Endothelial cell of umbilical vein (primary cell): Measurements from ENCODE around the gene PLXNB2. TPM values are rescaled to one million over a fixed set of nuclear protein-coding genes. Genes with fewer than 3 reads are reported as not detected.

Experiments used
- BruUV-seq: library from RNA; stranded (reverse); fragments of 400-500 nt; replicated peaks from 2 replicates; lab custom pipeline; 2021; lab: Mats Ljungman, UMichigan
- CTCF ChIA-PET: fragments of 300-600, 350-600 bp; sonication (Branson Sonifier 250); formaldehyde crosslinking; loops from one replicate; lab custom pipeline; 2021; ENCODE audit warnings: antibody characterized with exemption, inconsistent platforms; lab: Charles Lee
- POLR2A ChIA-PET: fragments of 300-600, 350-600 bp; sonication (Branson Sonifier 250); formaldehyde crosslinking; loops from one replicate; lab custom pipeline; 2021; ENCODE audit warnings: antibody characterized with exemption, inconsistent platforms; lab: Charles Lee
- DNase-seq: peaks from one replicate; pipeline ENCODE4 v3.0.0-alpha.2; 2011; ENCODE audit warnings: low read depth, low spot score
- FAIRE-seq: peaks from 2 replicates; lab custom pipeline; 2011; peaks lifted over from hg19 to GRCh38; lab: Jason Lieb, UNC
- H2AFZ ChIP-seq: 2 replicates; pipeline ENCODE4 v1.6.0; 2012; ENCODE audit warnings: low read depth, low read length, control low read depth, inconsistent platforms
- H3K27ac ChIP-seq: 2 replicates; pipeline ENCODE4 v1.5.1; 2011; ENCODE audit warnings: low read depth, mild to moderate bottlenecking, control low read depth, low read length, moderate library complexity; ENCODE audit not compliant: insufficient read depth
- H3K27me3 ChIP-seq, 2 experiments: 2 replicates each; pipeline versions ENCODE4 v1.6.0 to v1.6.1; 2011; ENCODE audit warnings: low read length in 2 of 2, mixed read lengths in 1 of 2; ENCODE audit not compliant: control insufficient read depth in 2 of 2, insufficient read depth in 2 of 2
- H3K36me3 ChIP-seq, 2 experiments: 2 replicates in 1 of 2; 3 replicates in 1 of 2; pipeline ENCODE4 v1.5.1; 2011; ENCODE audit warnings: low read length in 2 of 2, mild to moderate bottlenecking in 1 of 2, moderate library complexity in 1 of 2; ENCODE audit not compliant: control insufficient read depth in 2 of 2, insufficient read depth in 2 of 2; ENCODE audit errors: extremely low read depth in 1 of 2
- H3K4me1 ChIP-seq: 3 replicates; pipeline ENCODE4 v1.5.1; 2011; ENCODE audit warnings: mild to moderate bottlenecking, low read length; ENCODE audit not compliant: control insufficient read depth, insufficient read depth; ENCODE audit errors: extremely low read depth
- H3K4me2 ChIP-seq: 2 replicates; pipeline ENCODE4 v1.6.1; 2011; ENCODE audit warnings: low read length, control low read depth, mixed read lengths; ENCODE audit not compliant: insufficient read depth
- H3K4me3 ChIP-seq, 3 experiments: fragments of 200-600 bp in 1 of 3; sonication (generic), shearing (Covaris generic) in 1 of 3; replicated peaks in 1 of 3; 2 replicates each; pipeline ENCODE4 v1.5.1; 2011 to 2016; ENCODE audit warnings: control low read depth in 3 of 3, low read length in 3 of 3, mild to moderate bottlenecking in 2 of 3, inconsistent platforms in 1 of 3, low read depth in 1 of 3, moderate library complexity in 1 of 3; ENCODE audit not compliant: insufficient read depth in 1 of 3
- H3K79me2 ChIP-seq: 2 replicates; pipeline ENCODE4 v1.6.0; 2012; ENCODE audit warnings: low read length, inconsistent platforms; ENCODE audit not compliant: control insufficient read depth, insufficient read depth
- H3K9ac ChIP-seq: replicated peaks from 2 replicates; pipeline ENCODE3; 2011; ENCODE audit warnings: low read length, control low read depth; ENCODE audit not compliant: insufficient read depth; ENCODE audit errors: extremely low read depth
- H3K9me1 ChIP-seq: replicated peaks from 3 replicates; pipeline ENCODE4 v1.6.0; 2011; ENCODE audit warnings: mild to moderate bottlenecking, low read length; ENCODE audit not compliant: control insufficient read depth, insufficient read depth; ENCODE audit errors: extremely low read depth
- H3K9me3 ChIP-seq: replicated peaks from 2 replicates; pipeline ENCODE4 v1.5.1; 2012; ENCODE audit warnings: low read length, inconsistent platforms; ENCODE audit not compliant: control insufficient read depth, insufficient read depth
- H4K20me1 ChIP-seq: replicated peaks from 2 replicates; pipeline ENCODE3; 2011; ENCODE audit warnings: mild to moderate bottlenecking, low read length; ENCODE audit not compliant: control insufficient read depth, insufficient read depth; ENCODE audit errors: extremely low read depth
- EZH2 ChIP-seq: IDR thresholded peaks from 2 replicates; pipeline ENCODE4 v1.6.1; 2012; ENCODE audit warnings: borderline replicate concordance, low read depth, mild to moderate bottlenecking, moderate library complexity, low read length, inconsistent platforms; ENCODE audit not compliant: severe bottlenecking
- FOS ChIP-seq: IDR thresholded peaks from 2 replicates; pipeline ENCODE4 v1.6.1; 2011; ENCODE audit warnings: mild to moderate bottlenecking, low read length, moderate library complexity, borderline replicate concordance; ENCODE audit not compliant: insufficient read depth
- GATA2 ChIP-seq: IDR thresholded peaks from 2 replicates; pipeline ENCODE4 v1.7.0; 2011; ENCODE audit warnings: low read depth, mild to moderate bottlenecking, moderate library complexity, mixed read lengths, low read length; ENCODE audit not compliant: insufficient read length, insufficient read depth
- JUN ChIP-seq: IDR thresholded peaks from 2 replicates; pipeline ENCODE4 v1.6.1; 2011; ENCODE audit warnings: borderline replicate concordance, low read depth; ENCODE audit not compliant: insufficient read length, insufficient read depth
- MAX ChIP-seq: IDR thresholded peaks from 2 replicates; pipeline ENCODE4 v1.6.1; 2011; ENCODE audit not compliant: insufficient read depth, insufficient read length
- MYC ChIP-seq: IDR thresholded peaks from one replicate; pipeline ENCODE4 v1.6.1; 2011; ENCODE audit warnings: mild to moderate bottlenecking, low read depth, low read length
- POLR2A ChIP-seq: IDR thresholded peaks from 2 replicates; pipeline ENCODE4 v1.6.1; 2012; ENCODE audit warnings: low read depth, mild to moderate bottlenecking, control low read depth, low read length
- POLR2AphosphoS5 ChIP-seq: IDR thresholded peaks from 2 replicates; pipeline ENCODE4 v1.6.1; 2012; ENCODE audit warnings: low read depth, mild to moderate bottlenecking, control low read depth, low read length, moderate library complexity; ENCODE audit not compliant: insufficient read depth
- dilution Hi-C: fragments of 300-500 bp; cut with MboI; formaldehyde crosslinking; loops from one replicate; pipeline ENCODE4 v1.15.0; 2019; ENCODE audit warnings: low sequenced_read_pairs; ENCODE audit not compliant: extremely low pct_ligation_motif_present
- intact Hi-C: fragments of 100-400 bp; cut with micrococcal nuclease; formaldehyde crosslinking; loops from one replicate; pipeline ENCODE4 v1.10.0; 2022
- polyA plus RNA-seq, 4 experiments: library from polyadenylated mRNA; depleted of rRNA in 3 of 4; stranded (reverse) in 3 of 4; unstranded in 1 of 4; fragments of >200 nt; gene quantifications; 2 replicates each; pipeline versions ENCODE4 v1.2.1 to v1.2.3, GENCODE V29; 2011 to 2012; ENCODE audit warnings: missing spikeins in 1 of 4
- total RNA-seq: library from RNA; stranded (reverse); gene quantifications from 2 replicates; pipeline ENCODE4 v1.2.3, GENCODE V29; 2021
- TF ChIP-seq, protein P1 (sequence below), 2 donors: IDR thresholded peaks; 1 replicate in 1 of 2; 2 replicates in 1 of 2; pipeline ENCODE4 v1.5.1; 2011; ENCODE audit warnings: low read length in 2 of 2, mild to moderate bottlenecking in 2 of 2, moderate library complexity in 2 of 2, control low read depth in 1 of 2, inconsistent platforms in 1 of 2, low read depth in 1 of 2; ENCODE audit not compliant: insufficient read depth in 1 of 2; ENCODE audit errors: extremely low read depth in 1 of 2

The PLXNB2 gene
- total and polyA plus RNA-seq, 2 donors (not counting 3 experiments of a cell fraction or from before 2014, with no cell fraction given) = 82.3 to 139 TPM

GRCh38 chr22:50262973-50263617, 44.4 kb downstream of the PLXNB2 start:
- Histone ChIP-seq H3K27me3 (no peaks in the 10 kb centered on the region), H3K79me2 (peaks cover 22% of the 10 kb centered on the region), H3K4me1 (peaks cover 11% of the 10 kb centered on the region), H3K36me3 (peaks cover 0 to 6% of the 10 kb centered on the region in 2 experiments), H4K20me1 (no peaks in the 10 kb centered on the region), H3K4me2 (no peak overlapping the region), H3K27ac (no peak overlapping the region), H3K4me3 (no peak overlapping the region), H3K9me3 (no peaks in the 10 kb centered on the region), H3K9ac (no peak overlapping the region), H3K9me1 (no peaks in the 10 kb centered on the region), H2AFZ (no peak overlapping the region)
- dilution Hi-C loops (no loop called here), intact Hi-C loops (no loop called here)
- TF ChIP-seq POLR2A = no peak
- TF ChIP-seq MYC = no peak
- TF ChIP-seq FOS = no peak
- no peak for TF ChIP-seq GATA2
- TF ChIP-seq JUN = no peak
- no peak for TF ChIP-seq EZH2
- TF ChIP-seq MAX = no peak
- no peak for TF ChIP-seq POLR2AphosphoS5
- TF ChIP-seq, protein P1, sequence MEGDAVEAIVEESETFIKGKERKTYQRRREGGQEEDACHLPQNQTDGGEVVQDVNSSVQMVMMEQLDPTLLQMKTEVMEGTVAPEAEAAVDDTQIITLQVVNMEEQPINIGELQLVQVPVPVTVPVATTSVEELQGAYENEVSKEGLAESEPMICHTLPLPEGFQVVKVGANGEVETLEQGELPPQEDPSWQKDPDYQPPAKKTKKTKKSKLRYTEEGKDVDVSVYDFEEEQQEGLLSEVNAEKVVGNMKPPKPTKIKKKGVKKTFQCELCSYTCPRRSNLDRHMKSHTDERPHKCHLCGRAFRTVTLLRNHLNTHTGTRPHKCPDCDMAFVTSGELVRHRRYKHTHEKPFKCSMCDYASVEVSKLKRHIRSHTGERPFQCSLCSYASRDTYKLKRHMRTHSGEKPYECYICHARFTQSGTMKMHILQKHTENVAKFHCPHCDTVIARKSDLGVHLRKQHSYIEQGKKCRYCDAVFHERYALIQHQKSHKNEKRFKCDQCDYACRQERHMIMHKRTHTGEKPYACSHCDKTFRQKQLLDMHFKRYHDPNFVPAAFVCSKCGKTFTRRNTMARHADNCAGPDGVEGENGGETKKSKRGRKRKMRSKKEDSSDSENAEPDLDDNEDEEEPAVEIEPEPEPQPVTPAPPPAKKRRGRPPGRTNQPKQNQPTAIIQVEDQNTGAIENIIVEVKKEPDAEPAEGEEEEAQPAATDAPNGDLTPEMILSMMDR (IDR thresholded peaks at IDR 0.05; ENCODE audit: extremely low read depth in 1 of 2, insufficient read depth in 1 of 2, low read depth in 1 of 2, low read length in 2 of 2) = no peak
- POLR2A ChIA-PET = no interaction called here
- FAIRE-seq (no peak), DNase-seq (no peak)
- CTCF ChIA-PET = interaction anchor here (0.9 to 4.9 kb wide), 5 partner anchors 11 to 262 kb away, joined by 3 to 41 read pairs (median 3); partner anchors contain the start of genes HDAC10 and SCO2
- no TSS peak for BruUV-seq
